Osteoblast (primary cell): ENCODE data around the gene PIK3R6. TPM values are rescaled to one million over a fixed set of nuclear protein-coding genes. Genes with fewer than 3 reads are reported as not detected.

Experiments used
- DNase-seq: peaks from one replicate; pipeline ENCODE4 v3.0.0; 2011; ENCODE audit warnings: low spot score, mixed read lengths; ENCODE audit not compliant: insufficient read length; ENCODE audit errors: missing footprints
- H2AFZ ChIP-seq: 2 replicates; pipeline ENCODE4 v1.6.0; 2011; ENCODE audit warnings: mild to moderate bottlenecking, low read length
- H3K27ac ChIP-seq: 2 replicates; pipeline ENCODE4 v1.5.1; 2011; ENCODE audit warnings: mild to moderate bottlenecking, low read depth, low read length, moderate library complexity
- H3K27me3 ChIP-seq: 2 replicates; pipeline ENCODE4 v1.6.0; 2012; ENCODE audit warnings: mild to moderate bottlenecking, control low read depth, inconsistent platforms, low read length, moderate library complexity; ENCODE audit not compliant: insufficient read depth
- H3K36me3 ChIP-seq: 2 replicates; pipeline ENCODE4 v1.5.1; 2011; ENCODE audit warnings: mild to moderate bottlenecking, low read length, control low read depth, moderate library complexity; ENCODE audit not compliant: insufficient read depth
- H3K4me1 ChIP-seq: 2 replicates; pipeline ENCODE4 v1.5.1; 2011; ENCODE audit warnings: mild to moderate bottlenecking, low read length, control low read depth, moderate library complexity; ENCODE audit not compliant: insufficient read depth
- H3K4me2 ChIP-seq: 2 replicates; pipeline ENCODE4 v1.6.0; 2011; ENCODE audit warnings: mild to moderate bottlenecking, low read length; ENCODE audit not compliant: insufficient read depth
- H3K4me3 ChIP-seq: fragments of 200-600 bp; sonication (generic); 3 replicates; pipeline ENCODE4 v1.5.1; 2012; ENCODE audit warnings: mild to moderate bottlenecking, low read length, inconsistent platforms; ENCODE audit not compliant: insufficient read depth
- H3K79me2 ChIP-seq: 2 replicates; pipeline ENCODE4 v1.6.0; 2012; ENCODE audit warnings: mild to moderate bottlenecking, low read length, control low read depth, inconsistent platforms; ENCODE audit not compliant: insufficient read depth
- H3K9me3 ChIP-seq: 2 replicates; pipeline ENCODE4 v1.5.1; 2011; ENCODE audit warnings: low read depth, low read length, control low read depth
- H4K20me1 ChIP-seq: 2 replicates; pipeline ENCODE4 v1.6.0; 2012; ENCODE audit warnings: mild to moderate bottlenecking, low read length, control low read depth; ENCODE audit not compliant: insufficient read depth
- CTCF ChIP-seq: IDR thresholded peaks from 2 replicates; pipeline ENCODE4 v1.5.1; 2011; ENCODE audit warnings: mild to moderate bottlenecking, low read depth, low read length, moderate library complexity; ENCODE audit errors: extremely low read depth
- total RNA-seq: library from RNA; depleted of rRNA; stranded (reverse); fragments of >200 nt; gene quantifications from 2 replicates; pipeline ENCODE4 v1.2.3, GENCODE V29; 2012

PIK3R6 gene
- total RNA-seq, 1 donor = not detected

DNA sequence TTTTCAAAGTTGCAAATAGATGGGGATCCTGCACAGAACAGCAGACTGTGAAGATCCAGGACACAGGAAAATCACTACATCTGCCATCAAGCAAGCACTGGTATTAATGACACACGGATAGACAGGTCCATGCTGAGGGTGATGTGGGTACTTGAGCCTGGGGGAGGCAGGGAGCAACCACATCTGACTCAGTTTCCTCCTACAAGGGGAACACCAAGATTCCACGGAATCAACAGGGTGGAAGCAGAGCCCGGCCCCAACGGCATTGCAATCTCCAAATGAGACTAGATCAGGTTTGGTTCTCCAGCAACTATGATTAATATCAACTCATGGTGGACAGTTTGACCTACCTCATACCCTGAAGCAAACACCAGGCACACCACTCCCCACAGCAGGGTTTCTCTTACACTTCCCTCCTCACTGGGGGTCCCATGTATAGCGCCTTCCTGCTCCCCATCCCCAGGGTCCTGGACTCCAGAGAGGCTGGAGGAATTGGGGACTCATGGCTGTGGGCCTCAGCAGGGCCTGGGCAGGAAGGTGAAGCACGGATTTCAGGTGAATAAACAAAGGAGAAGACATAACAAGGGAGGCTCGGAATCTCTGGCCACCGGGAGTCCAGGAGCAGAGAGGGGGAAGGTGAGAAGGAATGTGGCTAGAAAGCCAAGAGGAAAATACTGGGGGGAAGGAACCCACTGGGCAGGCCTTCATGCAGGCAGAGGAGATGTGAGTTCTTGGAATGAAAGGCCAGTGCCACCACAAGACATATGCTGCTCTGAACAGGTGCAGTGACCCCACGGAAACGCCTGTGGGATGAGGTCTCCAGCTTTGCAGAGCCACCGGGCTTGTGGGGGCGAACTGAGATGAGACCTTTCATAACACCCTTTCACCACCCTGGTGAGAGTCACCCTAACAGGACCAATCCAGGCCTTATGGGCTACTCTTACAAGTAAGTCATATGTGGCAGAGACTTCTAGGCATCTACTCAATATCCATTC is 29.5 kb upstream of the PIK3R6 start:
- no peak for TF ChIP-seq CTCF
- peaks cover 4% of the 10 kb centered on the region for H3K4me1 ChIP-seq
- peak; percentile 73 for DNase-seq

GRCh38 chr17:8896087-8896486 is 28.6 kb upstream of the PIK3R6 start:
- peaks cover 23% of the 10 kb centered on the region for H3K27me3 ChIP-seq
- H3K9me3 ChIP-seq = no peaks in the 10 kb centered on the region
- no peak overlapping the region for H3K27ac ChIP-seq
- no peaks in the 10 kb centered on the region for H4K20me1 ChIP-seq
- no peak overlapping the region for H3K4me2 ChIP-seq
- H3K79me2 ChIP-seq = no peaks in the 10 kb centered on the region
- H2AFZ ChIP-seq = no peak overlapping the region
- peaks cover 4% of the 10 kb centered on the region for H3K4me1 ChIP-seq
- TF ChIP-seq CTCF = no peak
- no peak for DNase-seq
- no peak overlapping the region for H3K4me3 ChIP-seq
- no peaks in the 10 kb centered on the region for H3K36me3 ChIP-seq

More for the DNA sequence above, 29.5 kb upstream of the PIK3R6 start:
- no peak overlapping the region for H3K4me3 ChIP-seq
- no peaks in the 10 kb centered on the region for H3K79me2 ChIP-seq
- peaks cover 23% of the 10 kb centered on the region for H3K27me3 ChIP-seq
- no peaks in the 10 kb centered on the region for H4K20me1 ChIP-seq
- no peak overlapping the region for H3K4me2 ChIP-seq
- no peaks in the 10 kb centered on the region for H3K9me3 ChIP-seq
- no peaks in the 10 kb centered on the region for H3K36me3 ChIP-seq
- H2AFZ ChIP-seq = no peak overlapping the region
- H3K27ac ChIP-seq = no peak overlapping the region

GRCh38 chr17:8894673-8895578 is 27.5 kb upstream of the PIK3R6 start:
- peaks cover 13% of the 10 kb centered on the region for H3K27me3 ChIP-seq
- DNase-seq = peak; percentile 98
- peak overlapping the region; percentile 44 for H3K4me2 ChIP-seq
- H3K4me3 ChIP-seq = no peak overlapping the region
- H2AFZ ChIP-seq = no peak overlapping the region
- TF ChIP-seq CTCF = peak; percentile 83
- H4K20me1 ChIP-seq = no peaks in the 10 kb centered on the region
- no peaks in the 10 kb centered on the region for H3K9me3 ChIP-seq
- H3K36me3 ChIP-seq = no peaks in the 10 kb centered on the region
- H3K27ac ChIP-seq = no peak overlapping the region
- H3K4me1 ChIP-seq = peaks cover 4% of the 10 kb centered on the region
- no peaks in the 10 kb centered on the region for H3K79me2 ChIP-seq
